A673 (cell line): Measurements from ENCODE around the gene SLC38A4.
"Not testable (repeated sequence)": the region's sequence is repeated elsewhere in the genome, so short reads cannot be mapped to it uniquely, and the experiment has no call there.

Experiments
- CTCF ChIP-seq: fragments of 300-800, 200-600 bp; sonication (generic); conservative IDR thresholded peaks from 2 replicates; pipeline ENCODE4 v1.5.1; 2017; ENCODE audit warnings: low read depth, mild to moderate bottlenecking, antibody characterized with exemption, low read length, moderate library complexity, mixed read lengths
- EZH2 ChIP-seq: fragments of 200-600 bp; sonication (generic); IDR thresholded peaks from 2 replicates; pipeline ENCODE4 v1.6.1; 2017; ENCODE audit warnings: borderline replicate concordance, low read depth, mild to moderate bottlenecking, mixed read lengths, antibody characterized with exemption, low read length; ENCODE audit not compliant: poor library complexity, severe bottlenecking

- TF ChIP-seq CTCF, EZH2: not testable (repeated sequence)
Observed at GRCh38 chr12:46854188-46854587, 28.4 kb upstream of the SLC38A4 start.
